Measurements from ENCODE around the gene ALPP. TPM values are rescaled to one million over a fixed set of nuclear protein-coding genes. Genes with fewer than 3 reads are reported as not detected.

ALPP gene
- total RNA-seq, 1 experiment from 2014 or later = 8.6 TPM

- POLR2A ChIA-PET (ENCODE audit: unreplicated experiment) = no interaction called here
- peaks cover 4% of the 10 kb centered on the region; the same call in 1 of the 2 replicates for H3K27me3 ChIP-seq (ENCODE audit: low read length)
These were observed 24.9 kb upstream of the ALPP start for GRCh38 chr2:232353660-232354059.

DNA sequence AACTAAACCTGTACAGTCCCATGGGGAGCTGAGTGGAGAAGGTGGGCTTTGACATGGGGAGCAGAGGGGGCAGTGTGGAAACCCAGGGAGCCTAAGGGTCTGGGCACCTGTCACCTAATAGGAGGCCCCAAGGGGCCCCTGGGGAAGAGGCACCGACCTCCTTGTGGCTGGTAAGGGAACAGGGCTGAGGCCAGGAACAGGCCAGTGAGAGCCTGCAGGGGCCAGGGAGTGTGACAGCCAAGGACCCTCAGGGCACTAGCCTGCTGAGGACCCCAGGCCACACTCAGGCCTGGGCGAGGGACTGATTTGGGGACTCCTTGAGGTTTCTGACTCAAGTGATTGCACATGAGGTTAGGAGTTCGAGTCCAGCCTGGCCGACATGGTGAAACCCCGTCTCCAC is 24.5 kb upstream of the ALPP start:
- intact Hi-C loops (cut with micrococcal nuclease) = no loop called here
- BruUV-seq (replicated peaks) = no TSS peak
- Histone ChIP-seq H3K27ac (ENCODE audit: low read length) (no peak overlapping the region), H3K36me3 (ENCODE audit: low read depth, low read length) (no peaks in the 10 kb centered on the region), H3K27me3 (ENCODE audit: low read length) (peaks cover 4% of the 10 kb centered on the region; the same call in 1 of the 2 replicates), H3K4me2 (ENCODE audit: low read length) (no peak overlapping the region), H3K79me2 (ENCODE audit: low read length) (no peaks in the 10 kb centered on the region), H3K4me1 (ENCODE audit: insufficient read depth, low read length) (peaks cover 3% of the 10 kb centered on the region), H3K9me3 (ENCODE audit: low read length) (no peaks in the 10 kb centered on the region), H3K4me3 (ENCODE audit: low read length) (no peak overlapping the region), H3K9me2 (replicated peaks; ENCODE audit: low read length) (no peaks in the 10 kb centered on the region), H3F3A (ENCODE audit: low read length, unreplicated experiment) (no peaks in the 10 kb centered on the region), H4K20me1 (ENCODE audit: low read length) (no peaks in the 10 kb centered on the region), H3K9ac (ENCODE audit: low read length) (no peak overlapping the region), H2AFZ (ENCODE audit: low read length) (no peak overlapping the region)
- DNase-seq (no peak), ATAC-seq (no peak)
- TF ChIP-seq, protein P1, sequence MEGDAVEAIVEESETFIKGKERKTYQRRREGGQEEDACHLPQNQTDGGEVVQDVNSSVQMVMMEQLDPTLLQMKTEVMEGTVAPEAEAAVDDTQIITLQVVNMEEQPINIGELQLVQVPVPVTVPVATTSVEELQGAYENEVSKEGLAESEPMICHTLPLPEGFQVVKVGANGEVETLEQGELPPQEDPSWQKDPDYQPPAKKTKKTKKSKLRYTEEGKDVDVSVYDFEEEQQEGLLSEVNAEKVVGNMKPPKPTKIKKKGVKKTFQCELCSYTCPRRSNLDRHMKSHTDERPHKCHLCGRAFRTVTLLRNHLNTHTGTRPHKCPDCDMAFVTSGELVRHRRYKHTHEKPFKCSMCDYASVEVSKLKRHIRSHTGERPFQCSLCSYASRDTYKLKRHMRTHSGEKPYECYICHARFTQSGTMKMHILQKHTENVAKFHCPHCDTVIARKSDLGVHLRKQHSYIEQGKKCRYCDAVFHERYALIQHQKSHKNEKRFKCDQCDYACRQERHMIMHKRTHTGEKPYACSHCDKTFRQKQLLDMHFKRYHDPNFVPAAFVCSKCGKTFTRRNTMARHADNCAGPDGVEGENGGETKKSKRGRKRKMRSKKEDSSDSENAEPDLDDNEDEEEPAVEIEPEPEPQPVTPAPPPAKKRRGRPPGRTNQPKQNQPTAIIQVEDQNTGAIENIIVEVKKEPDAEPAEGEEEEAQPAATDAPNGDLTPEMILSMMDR (conservative IDR thresholded peaks at IDR 0.05; ENCODE audit: low read depth, low read length) = no peak
- no peak for TF ChIP-seq EZH2phosphoT487 (IDR thresholded peaks at IDR 0.05; ENCODE audit: borderline replicate concordance, low read length)
- TF ChIP-seq EZH2 (IDR thresholded peaks at IDR 0.05; ENCODE audit: low read length, unreplicated experiment) = no peak
- ChIA-PET POLR2A (ENCODE audit: unreplicated experiment) (no interaction called here), CTCF (no interaction called here)

More at GRCh38 chr2:232353660-232354059, 24.9 kb upstream of the ALPP start:
- H3F3A ChIP-seq (ENCODE audit: low read length, unreplicated experiment) = no peaks in the 10 kb centered on the region
- intact Hi-C loops (cut with micrococcal nuclease) = no loop called here
- no peak overlapping the region for H3K4me3 ChIP-seq (ENCODE audit: low read length)
- BruUV-seq (replicated peaks) = no TSS peak
- no peak for TF ChIP-seq EZH2phosphoT487 (IDR thresholded peaks at IDR 0.05; ENCODE audit: borderline replicate concordance, low read length)
- TF ChIP-seq EZH2 (IDR thresholded peaks at IDR 0.05; ENCODE audit: low read length, unreplicated experiment) = no peak
- TF ChIP-seq, protein P1 (conservative IDR thresholded peaks at IDR 0.05; ENCODE audit: low read depth, low read length) = no peak
- no peak overlapping the region for H2AFZ ChIP-seq (ENCODE audit: low read length)
- no peaks in the 10 kb centered on the region for H3K36me3 ChIP-seq (ENCODE audit: low read depth, low read length)
- no peak overlapping the region for H3K4me2 ChIP-seq (ENCODE audit: low read length)
- H3K4me1 ChIP-seq (ENCODE audit: insufficient read depth, low read length) = peaks cover 4% of the 10 kb centered on the region
- no peak overlapping the region for H3K27ac ChIP-seq (ENCODE audit: low read length)
- no peaks in the 10 kb centered on the region for H4K20me1 ChIP-seq (ENCODE audit: low read length)
- no peaks in the 10 kb centered on the region for H3K79me2 ChIP-seq (ENCODE audit: low read length)
- ATAC-seq (no peak), DNase-seq (no peak)
- no peaks in the 10 kb centered on the region for H3K9me2 ChIP-seq (replicated peaks; ENCODE audit: low read length)
- H3K9ac ChIP-seq (ENCODE audit: low read length) = no peak overlapping the region
- CTCF ChIA-PET = no interaction called here
- no peaks in the 10 kb centered on the region for H3K9me3 ChIP-seq (ENCODE audit: low read length)

DNA sequence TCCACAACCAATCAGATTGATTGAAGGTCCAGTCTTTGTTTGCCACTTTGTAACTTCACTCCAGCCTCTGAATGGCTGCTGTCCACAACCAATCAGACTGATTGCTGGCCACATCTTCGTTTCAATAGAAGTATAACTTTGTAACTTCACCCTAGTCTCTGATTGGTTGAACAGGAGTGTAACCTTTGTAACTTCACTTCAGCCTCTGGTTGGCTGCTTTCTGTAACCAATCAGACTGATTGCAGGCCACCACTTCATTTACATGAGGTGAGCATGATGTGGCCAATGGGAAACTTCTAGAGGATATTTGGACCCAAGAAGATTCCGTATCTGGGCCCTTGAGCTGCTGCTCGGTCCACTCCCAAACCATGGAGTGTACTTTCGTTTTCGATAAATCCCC is 16.9 kb upstream of the ALPP start:
- DNase-seq (no peak), ATAC-seq (no peak)
- Histone ChIP-seq H4K20me1 (ENCODE audit: low read length) (no peaks in the 10 kb centered on the region), H3K36me3 (ENCODE audit: low read depth, low read length) (no peaks in the 10 kb centered on the region), H3K27me3 (ENCODE audit: low read length) (no peaks in the 10 kb centered on the region), H3K4me2 (ENCODE audit: low read length) (no peak overlapping the region), H3K9me3 (ENCODE audit: low read length) (no peaks in the 10 kb centered on the region), H3K27ac (ENCODE audit: low read length) (no peak overlapping the region), H3K9ac (ENCODE audit: low read length) (no peak overlapping the region), H3F3A (ENCODE audit: low read length, unreplicated experiment) (no peaks in the 10 kb centered on the region), H3K79me2 (ENCODE audit: low read length) (no peaks in the 10 kb centered on the region), H2AFZ (ENCODE audit: low read length) (no peak overlapping the region), H3K9me2 (replicated peaks; ENCODE audit: low read length) (no peaks in the 10 kb centered on the region), H3K4me3 (ENCODE audit: low read length) (no peak overlapping the region), H3K4me1 (ENCODE audit: insufficient read depth, low read length) (peaks cover 4% of the 10 kb centered on the region; the same call in 1 of the 2 replicates)
- no TSS peak for BruUV-seq (replicated peaks)
- ChIA-PET CTCF (no interaction called here), POLR2A (ENCODE audit: unreplicated experiment) (no interaction called here)
- TF ChIP-seq, protein P1 (conservative IDR thresholded peaks at IDR 0.05; ENCODE audit: low read depth, low read length) = no peak
- intact Hi-C loops (cut with micrococcal nuclease) = no loop called here

Measured in PC-3 (cell line).